Karpas-422 (cell line): ENCODE measurements around the gene THSD4. TPM values are rescaled to one million over a fixed set of nuclear protein-coding genes. Genes with fewer than 3 reads are reported as not detected.
"Not testable (repeated sequence)": the region's sequence is repeated elsewhere in the genome, so short reads cannot be mapped to it uniquely, and the experiment has no call there.

Experiments used
- DNase-seq: peaks from one replicate; pipeline ENCODE4 v3.0.0-alpha.2; 2015
- H2AFZ ChIP-seq: fragments of 200-600 bp; sonication (generic); 2 replicates; pipeline ENCODE4 v1.6.1; 2014; ENCODE audit warnings: antibody characterized with exemption, low read length, mixed read lengths
- H3K27ac ChIP-seq: fragments of 200-600 bp; sonication (generic); 2 replicates; pipeline ENCODE4 v1.5.1; 2014; ENCODE audit warnings: mild to moderate bottlenecking, low read length, moderate library complexity
- H3K27me3 ChIP-seq: fragments of 200-600 bp; sonication (generic); 2 replicates; pipeline ENCODE4 v1.6.1; 2014; ENCODE audit warnings: low read length, mixed read lengths
- H3K36me3 ChIP-seq: fragments of 200-600 bp; sonication (generic); 2 replicates; pipeline ENCODE4 v1.6.1; 2014; ENCODE audit warnings: low read length, mixed read lengths; ENCODE audit not compliant: insufficient read depth
- H3K4me1 ChIP-seq: fragments of 200-600 bp; sonication (generic); 2 replicates; pipeline ENCODE4 v1.6.1; 2014; ENCODE audit warnings: mild to moderate bottlenecking, low read length, mixed read lengths
- H3K4me2 ChIP-seq: fragments of 200-600 bp; sonication (generic); 2 replicates; pipeline ENCODE4 v1.6.1; 2014; ENCODE audit warnings: low read length, low read depth, mild to moderate bottlenecking; ENCODE audit not compliant: poor library complexity, severe bottlenecking
- H3K4me3 ChIP-seq: fragments of 200-600 bp; sonication (generic); 2 replicates; pipeline ENCODE4 v1.5.1; 2014; ENCODE audit warnings: mild to moderate bottlenecking, antibody characterized with exemption, low read length, mixed read lengths
- H3K79me2 ChIP-seq: fragments of 200-600 bp; sonication (generic); 2 replicates; pipeline ENCODE4 v1.6.1; 2014; ENCODE audit warnings: mild to moderate bottlenecking, low read length, mixed read lengths
- H3K9ac ChIP-seq: fragments of 200-600 bp; sonication (generic); 2 replicates; pipeline ENCODE4 v1.6.0; 2014; ENCODE audit warnings: low read length
- H3K9me2 ChIP-seq: fragments of 200-600 bp; sonication (generic), shearing (Covaris generic); replicated peaks from 2 replicates; pipeline ENCODE4 v1.6.0; 2014; ENCODE audit warnings: mild to moderate bottlenecking, low read length, moderate library complexity; ENCODE audit not compliant: insufficient read depth
- H3K9me3 ChIP-seq: fragments of 300-700, 200-600 bp; sonication (generic); 2 replicates; pipeline ENCODE4 v1.6.1; 2014; ENCODE audit warnings: low read length, mixed read lengths
- H4K20me1 ChIP-seq: fragments of 200-600 bp; sonication (generic); 2 replicates; pipeline ENCODE4 v1.6.1; 2014; ENCODE audit warnings: mild to moderate bottlenecking, antibody characterized with exemption, low read length, low read depth; ENCODE audit not compliant: insufficient read depth
- total RNA-seq: library from RNA; depleted of rRNA; stranded (reverse); fragments of >200 nt; shearing (Covaris generic); gene quantifications from 2 replicates; pipeline ENCODE4 v1.2.3, GENCODE V29; 2014; ENCODE audit warnings: low replicate concordance

The THSD4 gene
- total RNA-seq, 1 experiment from 2014 or later, result 0.11 TPM

DNA sequence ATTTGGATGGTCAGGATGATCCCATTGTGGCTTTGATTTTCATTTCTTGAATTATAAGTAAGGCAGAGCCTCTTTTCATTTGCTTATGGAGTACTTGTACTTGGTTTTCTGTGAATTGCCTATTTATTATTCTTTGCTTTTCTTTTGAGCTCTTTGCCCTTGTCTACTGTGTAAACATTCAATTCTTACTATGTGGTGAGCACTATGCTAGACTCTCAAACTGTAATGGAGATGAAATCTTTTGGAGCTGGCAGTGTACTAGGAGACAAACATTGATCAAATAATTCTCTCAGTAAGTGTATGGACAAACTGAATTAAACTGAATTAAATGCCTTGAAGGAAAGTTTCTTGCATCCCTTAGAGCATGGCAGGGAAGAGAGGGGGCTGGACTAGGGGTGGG, 608.1 kb downstream of the THSD4 start:
- Histone ChIP-seq H3K9me3 (no peaks in the 10 kb centered on the region), H3K27ac (no peak overlapping the region), H3K79me2 (no peaks in the 10 kb centered on the region), H4K20me1 (no peaks in the 10 kb centered on the region), H3K9ac (no peak overlapping the region), H3K4me1 (no peaks in the 10 kb centered on the region), H3K4me2 (no peak overlapping the region), H3K9me2 (no peaks in the 10 kb centered on the region), H3K36me3 (no peaks in the 10 kb centered on the region), H3K4me3 (no peak overlapping the region), H3K27me3 (no peaks in the 10 kb centered on the region), H2AFZ (no peak overlapping the region)
- DNase-seq, result no peak

DNA sequence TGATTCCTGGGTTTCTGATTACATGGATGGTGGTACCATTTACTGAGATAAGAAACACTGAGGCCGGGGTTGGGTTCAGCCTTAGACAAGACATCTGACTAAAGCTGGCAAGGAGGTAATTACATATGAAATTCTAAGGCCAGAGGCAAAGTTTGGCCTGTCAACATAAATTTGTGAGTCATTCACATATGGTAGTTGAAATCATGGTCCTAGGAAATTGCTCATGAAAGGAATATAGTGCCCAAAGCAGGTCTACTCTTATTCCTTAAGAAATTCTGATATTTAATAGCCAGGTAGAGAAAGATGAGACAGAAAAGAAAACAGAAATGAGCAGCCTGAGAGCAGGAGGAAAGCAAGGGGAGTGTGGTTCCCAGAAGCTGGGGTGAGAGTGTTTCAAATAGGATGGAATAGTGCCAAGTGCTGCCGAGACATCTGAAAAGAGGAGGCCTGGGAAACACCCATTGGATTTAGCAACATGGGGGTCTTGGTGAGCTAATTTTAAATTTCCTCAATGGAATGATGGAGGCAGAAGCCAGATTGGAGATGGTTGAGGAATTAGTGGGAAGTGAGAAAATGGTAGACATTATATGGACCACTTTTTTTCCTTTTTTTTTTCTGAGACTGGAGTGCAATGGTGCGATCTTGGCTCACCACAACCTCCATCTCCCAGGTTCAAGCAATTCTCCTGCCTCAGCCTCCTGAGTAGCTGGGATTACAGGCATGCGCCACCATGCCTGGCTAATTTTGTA, 610.1 kb downstream of the THSD4 start:
- not testable (repeated sequence) for H3K79me2 ChIP-seq, H3K36me3 ChIP-seq, H3K4me1 ChIP-seq, H2AFZ ChIP-seq, DNase-seq, H4K20me1 ChIP-seq, H3K4me3 ChIP-seq, H3K9me2 ChIP-seq, H3K27ac ChIP-seq, H3K4me2 ChIP-seq, H3K27me3 ChIP-seq, H3K9me3 ChIP-seq, H3K9ac ChIP-seq

DNA sequence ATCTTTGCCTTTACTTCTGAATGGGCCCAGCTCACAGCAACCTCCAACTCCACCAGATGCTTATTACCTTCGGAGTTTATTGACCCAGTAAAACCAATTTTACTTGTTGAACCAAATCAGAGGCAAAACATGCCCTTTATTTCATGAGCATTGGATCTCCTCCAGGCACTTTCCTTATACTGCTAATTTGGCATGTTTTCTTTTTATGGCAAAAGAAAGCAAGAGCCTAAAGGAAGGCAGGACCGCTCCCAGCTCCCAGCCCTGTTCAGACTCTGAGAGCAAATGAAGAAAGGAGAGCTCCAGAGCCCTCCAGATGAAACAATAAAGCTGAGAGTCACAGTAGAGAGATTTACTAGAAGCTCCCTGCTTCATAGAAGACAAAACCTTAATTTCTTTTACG, 613.6 kb downstream of the THSD4 start:
- no peak overlapping the region for H3K4me3 ChIP-seq
- H3K36me3 ChIP-seq, result no peaks in the 10 kb centered on the region
- H3K79me2 ChIP-seq, result no peaks in the 10 kb centered on the region

DNA sequence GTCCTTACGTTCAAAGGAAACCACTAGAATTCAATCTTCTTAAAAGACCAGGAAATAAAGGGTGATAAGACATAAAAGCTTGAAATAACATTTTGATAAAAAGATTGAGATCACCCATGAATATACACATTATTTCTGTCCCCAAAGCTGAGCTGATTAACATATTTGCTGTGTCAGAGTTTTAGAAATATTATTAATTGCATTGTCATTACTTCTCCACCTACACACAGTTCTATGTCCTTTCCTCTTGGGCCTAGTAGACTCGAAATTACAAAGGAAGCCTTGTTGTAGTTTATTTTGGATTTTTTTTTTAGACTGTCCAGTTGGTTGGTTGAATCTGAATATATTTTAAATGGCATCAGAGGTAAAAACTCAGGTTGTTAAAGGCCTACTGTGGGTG, 614.0 kb downstream of the THSD4 start:
- no peaks in the 10 kb centered on the region for H3K4me1 ChIP-seq
- no peaks in the 10 kb centered on the region for H3K79me2 ChIP-seq
- no peak overlapping the region for H3K9ac ChIP-seq
- no peak overlapping the region for H3K4me3 ChIP-seq
- no peak overlapping the region for H3K27ac ChIP-seq
- no peaks in the 10 kb centered on the region for H3K27me3 ChIP-seq
- no peaks in the 10 kb centered on the region for H3K36me3 ChIP-seq
- H4K20me1 ChIP-seq, result no peaks in the 10 kb centered on the region
- H2AFZ ChIP-seq, result no peak overlapping the region
- no peak overlapping the region for H3K4me2 ChIP-seq
- H3K9me2 ChIP-seq, result no peaks in the 10 kb centered on the region
- no peaks in the 10 kb centered on the region for H3K9me3 ChIP-seq
- DNase-seq, result no peak

More for the DNA sequence above, 613.6 kb downstream of the THSD4 start:
- Histone ChIP-seq H3K4me1 (no peaks in the 10 kb centered on the region), H3K27me3 (no peaks in the 10 kb centered on the region), H3K27ac (no peak overlapping the region), H2AFZ (no peak overlapping the region), H3K9me3 (no peaks in the 10 kb centered on the region), H4K20me1 (no peaks in the 10 kb centered on the region), H3K4me2 (no peak overlapping the region), H3K9ac (no peak overlapping the region), H3K9me2 (no peaks in the 10 kb centered on the region)
- DNase-seq, result no peak

DNA sequence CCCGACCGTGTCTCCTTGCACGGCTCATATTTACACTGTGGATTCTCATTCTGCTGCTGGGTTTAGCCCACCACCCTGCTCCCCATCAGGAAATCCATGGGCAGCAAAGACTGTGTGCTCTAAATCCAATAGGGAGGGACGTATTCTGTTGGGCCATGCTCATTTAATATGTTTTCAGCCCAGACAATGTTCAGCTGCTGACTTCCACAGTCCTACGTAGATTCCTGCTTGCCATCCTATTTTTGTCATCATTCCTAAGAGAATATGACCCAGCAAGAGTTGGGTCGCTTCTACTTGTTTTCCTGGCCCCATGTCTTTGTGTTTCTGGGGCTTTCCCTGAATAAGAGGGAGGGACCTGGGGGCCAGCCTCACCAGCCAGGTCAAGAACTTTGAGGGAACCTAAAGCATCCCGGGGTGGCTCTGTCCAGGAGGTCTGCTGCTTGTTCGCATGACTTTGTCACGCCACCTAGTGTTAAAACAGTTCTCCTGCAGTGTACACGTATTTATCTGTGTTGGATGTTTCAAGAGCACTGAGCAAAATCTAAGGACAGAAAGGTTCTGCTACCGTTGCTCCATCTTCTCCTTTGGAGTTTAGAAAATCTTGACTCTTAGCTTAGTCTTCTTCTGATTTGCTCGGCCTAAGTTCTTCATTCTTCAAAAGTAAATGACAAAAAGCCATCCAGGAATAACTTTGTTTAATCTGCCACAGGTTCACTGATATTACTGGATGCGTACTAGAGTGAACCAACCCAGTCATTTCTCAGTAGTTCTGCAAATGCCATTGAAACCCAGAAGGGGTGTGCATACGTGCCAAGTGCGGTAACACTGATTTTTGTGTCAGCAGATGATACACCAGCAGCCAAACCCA, 615.2 kb downstream of the THSD4 start:
- Histone ChIP-seq H3K9me2 (no peaks in the 10 kb centered on the region), H3K4me1 (no peaks in the 10 kb centered on the region), H3K36me3 (no peaks in the 10 kb centered on the region), H3K27ac (no peak overlapping the region), H4K20me1 (no peaks in the 10 kb centered on the region), H2AFZ (no peak overlapping the region), H3K9me3 (no peaks in the 10 kb centered on the region), H3K27me3 (no peaks in the 10 kb centered on the region), H3K79me2 (no peaks in the 10 kb centered on the region), H3K4me3 (no peak overlapping the region), H3K4me2 (no peak overlapping the region), H3K9ac (no peak overlapping the region)
- peak; percentile 84 for DNase-seq

DNA sequence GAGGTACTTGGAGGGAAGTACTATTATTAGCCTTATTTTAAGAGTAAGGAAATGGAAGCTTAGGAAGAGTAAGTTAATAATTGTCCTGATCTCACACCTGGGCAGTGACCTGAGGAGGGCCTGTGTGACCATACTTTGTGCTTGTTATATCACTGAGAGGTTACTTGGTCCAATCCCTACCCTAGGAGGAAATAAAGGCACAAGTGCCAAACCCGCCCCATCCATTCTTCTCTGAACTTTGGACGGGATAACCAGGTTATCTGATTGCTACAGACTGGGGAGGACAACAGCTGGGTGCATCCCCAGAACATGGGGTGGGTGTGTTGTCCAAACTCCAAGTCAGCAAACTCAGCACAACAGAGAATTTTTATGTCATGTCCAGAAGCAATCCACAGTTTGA, 617.4 kb downstream of the THSD4 start:
- H3K9me2 ChIP-seq, result no peaks in the 10 kb centered on the region
- H3K9ac ChIP-seq, result no peak overlapping the region
- H3K4me3 ChIP-seq, result no peak overlapping the region
- no peaks in the 10 kb centered on the region for H3K36me3 ChIP-seq
- peaks cover 12% of the 10 kb centered on the region for H3K4me1 ChIP-seq
- no peak for DNase-seq
- H3K4me2 ChIP-seq, result no peak overlapping the region
- no peaks in the 10 kb centered on the region for H3K79me2 ChIP-seq
- no peak overlapping the region for H3K27ac ChIP-seq
- H2AFZ ChIP-seq, result no peak overlapping the region
- no peaks in the 10 kb centered on the region for H3K27me3 ChIP-seq
- H4K20me1 ChIP-seq, result no peaks in the 10 kb centered on the region
- H3K9me3 ChIP-seq, result no peaks in the 10 kb centered on the region

DNA sequence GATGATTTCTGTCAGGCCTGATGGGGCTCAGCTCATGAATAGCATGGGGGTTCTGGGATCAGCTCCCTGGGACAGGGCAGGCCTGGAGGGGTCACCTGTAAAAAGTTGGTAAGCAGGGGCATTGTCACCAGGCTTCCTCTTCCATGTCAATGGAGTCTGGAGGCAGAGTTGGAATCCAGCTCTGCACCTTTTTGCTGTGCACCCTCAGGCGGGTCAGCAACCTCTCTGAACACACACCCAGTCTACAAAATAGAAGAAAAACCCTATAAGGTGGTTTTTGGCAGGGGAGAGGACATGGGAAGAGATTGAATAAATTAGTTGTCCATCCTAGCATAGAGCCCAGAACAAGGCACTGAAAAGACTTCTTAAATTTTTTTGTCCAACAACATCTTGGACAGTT, 617.9 kb downstream of the THSD4 start:
- no peak for DNase-seq
- no peaks in the 10 kb centered on the region for H3K27me3 ChIP-seq
- H3K79me2 ChIP-seq, result no peaks in the 10 kb centered on the region
- no peak overlapping the region for H2AFZ ChIP-seq
- H3K4me2 ChIP-seq, result no peak overlapping the region
- H3K9me2 ChIP-seq, result no peaks in the 10 kb centered on the region
- H3K36me3 ChIP-seq, result no peaks in the 10 kb centered on the region
- H3K9ac ChIP-seq, result no peak overlapping the region
- H4K20me1 ChIP-seq, result no peaks in the 10 kb centered on the region
- H3K9me3 ChIP-seq, result no peaks in the 10 kb centered on the region
- no peak overlapping the region for H3K4me3 ChIP-seq
- peaks cover 12% of the 10 kb centered on the region for H3K4me1 ChIP-seq
- H3K27ac ChIP-seq, result no peak overlapping the region

DNA sequence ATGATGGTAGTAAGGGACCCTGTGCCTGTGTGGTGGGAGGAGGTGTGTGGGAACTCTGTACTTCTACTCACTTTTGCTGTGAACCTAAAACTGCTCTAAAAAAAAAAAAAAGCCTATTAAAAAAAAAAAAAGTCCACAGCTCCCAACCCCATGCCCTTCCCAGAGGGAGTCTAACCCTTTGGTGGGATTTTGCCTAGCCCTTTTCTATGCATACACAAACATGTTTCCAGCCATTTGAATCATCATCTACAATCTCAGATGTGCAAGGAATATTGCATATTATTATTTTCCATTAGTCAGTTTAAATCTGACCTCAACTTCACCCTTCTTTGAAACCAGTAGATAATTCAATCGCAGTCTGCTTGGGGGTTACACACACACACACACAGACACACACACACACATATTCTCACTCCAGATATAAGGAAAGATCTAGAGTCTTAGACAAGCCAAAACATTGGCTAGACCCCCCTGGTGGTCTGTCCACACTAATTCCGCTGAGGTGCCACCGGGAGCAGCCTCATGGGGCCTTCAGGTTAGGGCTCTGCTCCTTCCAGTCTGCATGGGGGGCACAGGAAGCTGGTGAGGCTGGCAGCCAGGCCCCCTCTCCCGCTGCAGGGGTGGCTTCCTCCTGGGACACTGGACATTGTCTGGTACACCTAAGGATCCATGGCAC, 619.6 kb downstream of the THSD4 start:
- no peak overlapping the region for H3K27ac ChIP-seq
- no peaks in the 10 kb centered on the region for H3K36me3 ChIP-seq
- H4K20me1 ChIP-seq, result no peaks in the 10 kb centered on the region
- no peaks in the 10 kb centered on the region for H3K9me3 ChIP-seq
- H3K4me3 ChIP-seq, result no peak overlapping the region
- H3K9ac ChIP-seq, result no peak overlapping the region
- H3K4me2 ChIP-seq, result no peak overlapping the region
- no peaks in the 10 kb centered on the region for H3K79me2 ChIP-seq
- no peak overlapping the region for H2AFZ ChIP-seq
- H3K4me1 ChIP-seq, result peaks cover 12% of the 10 kb centered on the region
- no peak for DNase-seq
- H3K9me2 ChIP-seq, result no peaks in the 10 kb centered on the region
- H3K27me3 ChIP-seq, result no peaks in the 10 kb centered on the region
